Activated CD8-positive, alpha-beta T cell treated with anti-CD3 and anti-CD28 coated beads for 36 hours (primary cell): ENCODE measurements around the gene CFAP68. TPM values are rescaled to one million over a fixed set of nuclear protein-coding genes. Genes with fewer than 3 reads are reported as not detected.

Source experiments
- ATAC-seq: fragments of 200-7000 bp; cut with Tn5 transposase; one replicate; pipeline ENCODE4 v1.10.0; 2021; ENCODE audit warnings: mild to moderate bottlenecking, moderate library complexity
- CTCF ChIA-PET: fragments of 350-600 bp; sonication (Branson Sonifier 250); formaldehyde crosslinking; loops from one replicate; lab custom pipeline; 2021; ENCODE audit warnings: antibody characterized with exemption; lab: Charles Lee
- POLR2A ChIA-PET: fragments of 350-600 bp; sonication (Branson Sonifier 250); formaldehyde crosslinking; loops from one replicate; lab custom pipeline; 2021; ENCODE audit warnings: antibody characterized with exemption; lab: Charles Lee
- DNase-seq: peaks from one replicate; pipeline ENCODE4 v3.0.0-alpha.2; 2020
- H3K27ac Mint-ChIP-seq: one replicate; pipeline ENCODE4 v1.8.0; 2021; ENCODE audit warnings: mild to moderate bottlenecking, mixed read lengths
- H3K27me3 Mint-ChIP-seq: one replicate; pipeline ENCODE4 v1.8.0; 2021; ENCODE audit warnings: mixed read lengths
- H3K36me3 Mint-ChIP-seq: one replicate; pipeline ENCODE4 v1.8.0; 2021; ENCODE audit warnings: low read depth, mixed read lengths
- H3K4me1 Mint-ChIP-seq: one replicate; pipeline ENCODE4 v1.8.0; 2021; ENCODE audit warnings: low read depth, mixed read lengths
- H3K4me3 Mint-ChIP-seq: one replicate; pipeline ENCODE4 v1.8.0; 2021; ENCODE audit warnings: mild to moderate bottlenecking, moderate library complexity, mixed read lengths
- H3K9me3 Mint-ChIP-seq: one replicate; pipeline ENCODE4 v1.8.0; 2021; ENCODE audit warnings: mixed read lengths
- intact Hi-C: fragments of 100-400 bp; cut with micrococcal nuclease; formaldehyde crosslinking; loops from one replicate; pipeline ENCODE4 v1.10.0; 2022
- total RNA-seq, 2 experiments: library from RNA; stranded (reverse); gene quantifications; one replicate each; pipeline ENCODE4 v1.2.3, GENCODE V29; 2021
- TF ChIP-seq, protein P1 (sequence below): fragments of 200-600 bp; IDR thresholded peaks from one replicate; pipeline ENCODE4 v1.8.0; 2022; ENCODE audit warnings: antibody characterized with exemption, mild to moderate bottlenecking

CFAP68 gene
- total RNA-seq, 2 experiments from 2014 or later, result 38.6 to 39.1 TPM

DNA sequence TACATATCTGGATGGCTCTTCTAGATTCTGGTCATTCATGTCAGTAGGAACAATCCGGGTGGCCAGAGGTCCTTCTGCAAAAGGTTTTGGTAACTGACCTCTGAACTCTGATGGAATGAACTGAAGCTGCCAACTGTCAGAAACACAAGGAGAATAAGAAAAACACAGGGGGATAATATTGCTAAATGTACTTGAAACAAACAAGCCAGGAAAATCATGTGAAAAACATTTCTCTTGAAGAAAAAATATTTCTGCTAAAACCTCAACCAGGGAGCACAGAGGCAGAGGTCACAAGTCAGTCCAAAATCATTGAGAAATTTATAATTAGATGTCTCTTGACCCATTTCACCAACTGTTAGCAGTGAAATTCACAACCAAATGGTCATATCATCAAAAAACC lies 43.2 kb upstream of the CFAP68 start:
- H3K4me3 Mint-ChIP-seq, result no peak overlapping the region
- POLR2A ChIA-PET, result interaction anchor here (1.3 kb wide), 1 partner anchor 9 kb away, joined by 4 read pairs; no protein-coding TSS in a partner anchor
- H3K27me3 Mint-ChIP-seq, result no peaks in the 10 kb centered on the region
- ATAC-seq (no peak), DNase-seq (no peak)
- H3K27ac Mint-ChIP-seq, result peak overlapping the region; percentile 8
- intact Hi-C loops, result no loop called here
- H3K4me1 Mint-ChIP-seq, result peaks cover 13% of the 10 kb centered on the region
- peaks cover 31% of the 10 kb centered on the region for H3K36me3 Mint-ChIP-seq
- CTCF ChIA-PET, result interaction anchor here (1.3 to 2.1 kb wide), 2 partner anchors 35 to 59 kb away, joined by 4 to 8 read pairs; partner anchors contain the start of gene ALG9
- TF ChIP-seq, protein P1, sequence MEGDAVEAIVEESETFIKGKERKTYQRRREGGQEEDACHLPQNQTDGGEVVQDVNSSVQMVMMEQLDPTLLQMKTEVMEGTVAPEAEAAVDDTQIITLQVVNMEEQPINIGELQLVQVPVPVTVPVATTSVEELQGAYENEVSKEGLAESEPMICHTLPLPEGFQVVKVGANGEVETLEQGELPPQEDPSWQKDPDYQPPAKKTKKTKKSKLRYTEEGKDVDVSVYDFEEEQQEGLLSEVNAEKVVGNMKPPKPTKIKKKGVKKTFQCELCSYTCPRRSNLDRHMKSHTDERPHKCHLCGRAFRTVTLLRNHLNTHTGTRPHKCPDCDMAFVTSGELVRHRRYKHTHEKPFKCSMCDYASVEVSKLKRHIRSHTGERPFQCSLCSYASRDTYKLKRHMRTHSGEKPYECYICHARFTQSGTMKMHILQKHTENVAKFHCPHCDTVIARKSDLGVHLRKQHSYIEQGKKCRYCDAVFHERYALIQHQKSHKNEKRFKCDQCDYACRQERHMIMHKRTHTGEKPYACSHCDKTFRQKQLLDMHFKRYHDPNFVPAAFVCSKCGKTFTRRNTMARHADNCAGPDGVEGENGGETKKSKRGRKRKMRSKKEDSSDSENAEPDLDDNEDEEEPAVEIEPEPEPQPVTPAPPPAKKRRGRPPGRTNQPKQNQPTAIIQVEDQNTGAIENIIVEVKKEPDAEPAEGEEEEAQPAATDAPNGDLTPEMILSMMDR, result no peak
- no peaks in the 10 kb centered on the region for H3K9me3 Mint-ChIP-seq

DNA sequence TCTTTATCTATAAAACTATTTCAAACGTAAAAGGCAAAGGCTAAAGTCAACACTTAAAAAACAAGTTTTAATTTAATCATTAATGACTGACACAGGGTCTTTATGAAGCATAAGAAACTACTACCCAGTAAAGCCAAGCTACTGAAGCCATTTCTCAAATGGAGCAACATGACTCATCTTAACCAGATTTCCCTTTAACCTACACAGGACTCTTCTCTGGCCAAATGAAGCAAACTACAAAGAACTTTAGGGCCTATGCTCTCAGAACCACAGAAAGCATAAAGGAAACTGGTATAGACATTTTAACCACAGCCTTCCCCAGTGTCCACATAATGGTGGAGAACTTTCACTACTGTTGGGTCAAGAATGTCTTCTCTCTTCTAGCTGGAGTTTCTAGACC lies 42.6 kb upstream of the CFAP68 start:
- DNase-seq (no peak), ATAC-seq (peak; percentile 20)
- POLR2A ChIA-PET, result interaction anchor here (0.6 to 1.3 kb wide), 2 partner anchors 10 to 272 kb away, joined by 3 to 4 read pairs; no protein-coding TSS in a partner anchor
- TF ChIP-seq, protein P1, result no peak
- Mint-ChIP-seq H3K4me3 (no peak overlapping the region), H3K36me3 (peaks cover 26% of the 10 kb centered on the region), H3K27me3 (no peaks in the 10 kb centered on the region), H3K9me3 (no peaks in the 10 kb centered on the region), H3K27ac (no peak overlapping the region), H3K4me1 (peaks cover 15% of the 10 kb centered on the region)
- intact Hi-C loops, result no loop called here
- CTCF ChIA-PET, result no interaction called here

DNA sequence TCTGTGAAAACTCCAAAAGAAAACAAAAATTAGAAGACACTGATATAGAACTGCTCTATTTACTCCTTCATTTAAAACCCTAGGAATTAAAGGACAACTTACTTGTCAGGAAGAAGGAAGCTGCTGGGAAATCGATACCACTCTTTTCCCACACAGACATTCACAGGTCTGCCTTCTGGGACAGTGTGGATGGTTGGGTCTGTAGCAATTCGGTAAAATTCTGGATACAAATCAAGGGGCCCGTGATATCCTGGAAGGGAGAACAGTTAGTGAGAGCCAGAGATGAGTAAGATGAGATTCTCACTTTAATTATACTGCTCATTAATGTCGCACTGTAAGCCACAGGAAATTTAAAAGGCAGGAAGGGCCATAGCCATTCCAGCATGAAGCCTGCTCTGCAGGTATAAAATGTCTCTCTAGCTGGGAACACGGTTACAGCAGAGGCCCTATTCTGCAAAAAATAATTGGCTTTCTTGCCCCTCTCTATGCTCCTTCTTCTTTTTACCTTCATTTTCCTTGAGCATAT lies 41.9 kb upstream of the CFAP68 start:
- no peaks in the 10 kb centered on the region for H3K27me3 Mint-ChIP-seq
- peaks cover 15% of the 10 kb centered on the region for H3K4me1 Mint-ChIP-seq
- intact Hi-C loops, result no loop called here
- DNase-seq (no peak), ATAC-seq (no peak)
- no peak overlapping the region for H3K27ac Mint-ChIP-seq
- no peaks in the 10 kb centered on the region for H3K9me3 Mint-ChIP-seq
- CTCF ChIA-PET, result no interaction called here
- TF ChIP-seq, protein P1, result no peak
- H3K4me3 Mint-ChIP-seq, result no peak overlapping the region
- H3K36me3 Mint-ChIP-seq, result peaks cover 26% of the 10 kb centered on the region
- POLR2A ChIA-PET, result interaction anchor here (0.6 to 1.3 kb wide), 2 partner anchors 11 to 273 kb away, joined by 3 to 4 read pairs; no protein-coding TSS in a partner anchor

DNA sequence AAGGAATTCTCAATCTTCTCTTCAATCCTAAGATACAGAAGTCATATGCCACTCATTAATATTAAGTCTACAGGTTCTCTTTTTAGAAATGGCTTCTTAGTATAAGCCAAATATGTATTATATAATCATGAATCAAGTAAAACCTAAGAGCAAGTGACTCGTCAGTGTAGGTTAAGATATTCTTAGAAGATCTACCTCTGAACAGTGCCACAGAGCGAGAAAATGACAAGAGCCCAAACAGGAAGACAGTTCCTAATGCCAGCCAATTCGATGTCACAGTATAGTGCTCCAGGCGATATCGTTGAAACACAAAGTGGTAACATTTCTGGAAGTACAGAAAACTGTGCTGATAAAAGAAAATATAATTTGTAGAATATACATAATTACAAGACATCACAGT lies 41.3 kb upstream of the CFAP68 start:
- DNase-seq, result no peak
- ATAC-seq, result no peak
- H3K36me3 Mint-ChIP-seq, result peaks cover 26% of the 10 kb centered on the region

DNA sequence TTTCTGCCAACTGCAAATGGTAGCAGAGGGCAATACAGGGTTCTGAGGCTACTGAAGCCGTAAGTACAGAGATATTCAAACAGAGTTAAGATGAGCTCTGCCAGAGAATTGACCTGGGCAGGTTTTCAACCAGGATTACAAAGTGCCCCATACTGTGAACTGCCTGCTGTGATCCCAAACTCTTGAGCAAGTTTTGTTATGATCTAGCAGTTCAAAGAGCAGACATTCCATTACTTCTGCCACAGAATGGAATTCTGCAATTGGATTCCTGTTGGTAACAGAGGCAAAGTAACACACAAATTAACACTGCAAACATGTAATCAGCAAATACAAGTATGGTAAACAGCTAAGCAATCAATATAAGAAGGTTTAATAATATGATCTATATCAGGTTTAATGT lies 39.2 kb upstream of the CFAP68 start:
- ATAC-seq (no peak), DNase-seq (no peak)
- TF ChIP-seq, protein P1, result no peak
- no peak overlapping the region for H3K27ac Mint-ChIP-seq
- H3K36me3 Mint-ChIP-seq, result peaks cover 22% of the 10 kb centered on the region
- ChIA-PET CTCF (interaction anchor here (0.6 to 2.3 kb wide), 8 partner anchors 9 to 386 kb away, joined by 3 to 14 read pairs (median 3); no protein-coding TSS in a partner anchor), POLR2A (no interaction called here)
- no peaks in the 10 kb centered on the region for H3K9me3 Mint-ChIP-seq
- intact Hi-C loops, result loop anchor here (5.0 kb wide), 1 partner anchor 63 kb away; no protein-coding TSS in a partner anchor
- no peak overlapping the region for H3K4me3 Mint-ChIP-seq
- no peaks in the 10 kb centered on the region for H3K27me3 Mint-ChIP-seq
- H3K4me1 Mint-ChIP-seq, result peaks cover 15% of the 10 kb centered on the region

More for the DNA sequence above, 41.3 kb upstream of the CFAP68 start:
- H3K27me3 Mint-ChIP-seq, result no peaks in the 10 kb centered on the region
- POLR2A ChIA-PET, result interaction anchor here (0.8 kb wide), 1 partner anchor 50 kb away, joined by 4 read pairs; no protein-coding TSS in a partner anchor
- TF ChIP-seq, protein P1, result no peak
- H3K4me3 Mint-ChIP-seq, result no peak overlapping the region
- H3K27ac Mint-ChIP-seq, result no peak overlapping the region
- H3K4me1 Mint-ChIP-seq, result peaks cover 15% of the 10 kb centered on the region
- H3K9me3 Mint-ChIP-seq, result no peaks in the 10 kb centered on the region
- CTCF ChIA-PET, result no interaction called here
- intact Hi-C loops, result no loop called here
